ENCODE measurements around the gene OCA2.

DNA sequence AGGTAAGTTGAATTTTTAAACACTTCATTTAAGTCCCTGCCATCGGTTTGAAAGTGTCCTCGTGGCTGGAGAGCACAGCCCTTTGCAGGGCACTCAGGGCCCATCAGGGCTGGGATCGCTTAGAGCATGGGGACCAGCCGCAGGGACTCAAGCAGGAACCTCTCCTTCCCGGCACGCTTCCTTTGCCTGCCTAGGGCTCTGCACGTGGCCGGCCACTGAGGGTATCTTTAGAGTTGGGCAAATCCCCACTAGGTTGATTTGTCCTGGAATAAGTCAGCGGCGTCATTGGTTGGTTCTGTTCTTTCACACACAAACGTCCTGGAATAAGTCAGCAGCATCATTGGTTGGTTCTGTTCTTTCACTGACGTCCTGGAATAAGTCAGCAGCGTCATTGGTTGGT lies 131.6 kb downstream of the OCA2 start:
- no peak for TF ChIP-seq EZH2 (IDR thresholded peaks at IDR 0.05; ENCODE audit: borderline replicate concordance, low read depth, low read length, poor library complexity, severe bottlenecking)
- TF ChIP-seq, protein P1, sequence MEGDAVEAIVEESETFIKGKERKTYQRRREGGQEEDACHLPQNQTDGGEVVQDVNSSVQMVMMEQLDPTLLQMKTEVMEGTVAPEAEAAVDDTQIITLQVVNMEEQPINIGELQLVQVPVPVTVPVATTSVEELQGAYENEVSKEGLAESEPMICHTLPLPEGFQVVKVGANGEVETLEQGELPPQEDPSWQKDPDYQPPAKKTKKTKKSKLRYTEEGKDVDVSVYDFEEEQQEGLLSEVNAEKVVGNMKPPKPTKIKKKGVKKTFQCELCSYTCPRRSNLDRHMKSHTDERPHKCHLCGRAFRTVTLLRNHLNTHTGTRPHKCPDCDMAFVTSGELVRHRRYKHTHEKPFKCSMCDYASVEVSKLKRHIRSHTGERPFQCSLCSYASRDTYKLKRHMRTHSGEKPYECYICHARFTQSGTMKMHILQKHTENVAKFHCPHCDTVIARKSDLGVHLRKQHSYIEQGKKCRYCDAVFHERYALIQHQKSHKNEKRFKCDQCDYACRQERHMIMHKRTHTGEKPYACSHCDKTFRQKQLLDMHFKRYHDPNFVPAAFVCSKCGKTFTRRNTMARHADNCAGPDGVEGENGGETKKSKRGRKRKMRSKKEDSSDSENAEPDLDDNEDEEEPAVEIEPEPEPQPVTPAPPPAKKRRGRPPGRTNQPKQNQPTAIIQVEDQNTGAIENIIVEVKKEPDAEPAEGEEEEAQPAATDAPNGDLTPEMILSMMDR (conservative IDR thresholded peaks at IDR 0.05; ENCODE audit: low read depth, low read length), result no peak
